Stimulated activated naive B cell treated with anti-CD40 and anti-IgM and Interleukin-4, amounts not matched to agents 10 μg/mL and 1 μg/mL and 100 μg/mL, for 72 hours (primary cell): ENCODE data around the gene ST6GALNAC5.

ENCODE experiments used
- ATAC-seq, 2 donors: fragments of 150-1000 bp; cut with Tn5 transposase; replicated peaks; 2 replicates each; pipeline ENCODE4 v1.10.0; 2021; ENCODE audit warnings: moderate library complexity in 1 of 2
- DNase-seq: peaks from one replicate; pipeline ENCODE4 v3.0.0; 2021
- H3K27ac Mint-ChIP-seq: one replicate; pipeline ENCODE4 v1.8.0; 2022; ENCODE audit warnings: mild to moderate bottlenecking, mixed read lengths
- H3K27me3 Mint-ChIP-seq, 2 donors: one replicate each; pipeline ENCODE4 v1.8.0; 2022; ENCODE audit warnings: mixed read lengths in 2 of 2
- H3K36me3 Mint-ChIP-seq, 2 donors: one replicate each; pipeline ENCODE4 v1.8.0; 2022; ENCODE audit warnings: mixed read lengths in 2 of 2, mild to moderate bottlenecking in 1 of 2
- H3K4me1 Mint-ChIP-seq, 2 donors: one replicate each; pipeline ENCODE4 v1.8.0; 2022; ENCODE audit warnings: mixed read lengths in 2 of 2, mild to moderate bottlenecking in 1 of 2
- H3K4me3 Mint-ChIP-seq, 2 donors: one replicate each; pipeline ENCODE4 v1.8.0; 2022; ENCODE audit warnings: mild to moderate bottlenecking in 2 of 2, mixed read lengths in 2 of 2, moderate library complexity in 1 of 2
- H3K9me3 Mint-ChIP-seq, 2 donors: one replicate each; pipeline ENCODE4 v1.8.0; 2022; ENCODE audit warnings: mixed read lengths in 2 of 2, mild to moderate bottlenecking in 1 of 2

The ST6GALNAC5 gene

DNA sequence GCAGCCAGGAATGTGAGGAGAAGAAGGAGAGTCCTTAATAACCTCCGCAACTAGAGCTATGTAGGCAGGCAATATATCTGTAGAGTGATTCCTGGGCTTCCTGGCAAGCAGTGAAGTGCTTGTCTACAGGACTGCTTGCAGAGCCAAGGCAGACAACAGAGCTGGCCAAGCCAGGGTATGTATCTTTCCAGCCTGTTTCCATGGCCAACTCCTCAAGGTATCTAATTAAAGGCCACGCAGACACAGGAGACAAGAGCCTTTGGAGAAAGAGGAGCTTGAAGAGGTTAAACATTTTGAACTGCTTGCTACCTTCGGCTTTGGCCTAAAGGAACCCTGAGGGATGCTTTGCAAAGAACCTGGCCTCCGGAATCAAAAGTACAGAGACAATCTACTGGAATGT lies 214.6 kb downstream of the ST6GALNAC5 start:
- Mint-ChIP-seq H3K27ac (no peak overlapping the region), H3K9me3 (peaks cover 0 to 6% of the 10 kb centered on the region in 2 donors), H3K4me3 (no peak overlapping the region), H3K4me1 (peaks cover 0 to 7% of the 10 kb centered on the region in 2 donors), H3K27me3 (no peaks in the 10 kb centered on the region), H3K36me3 (peaks cover 0 to 4% of the 10 kb centered on the region in 2 donors)
- DNase-seq (no peak), ATAC-seq (no peak)

DNA sequence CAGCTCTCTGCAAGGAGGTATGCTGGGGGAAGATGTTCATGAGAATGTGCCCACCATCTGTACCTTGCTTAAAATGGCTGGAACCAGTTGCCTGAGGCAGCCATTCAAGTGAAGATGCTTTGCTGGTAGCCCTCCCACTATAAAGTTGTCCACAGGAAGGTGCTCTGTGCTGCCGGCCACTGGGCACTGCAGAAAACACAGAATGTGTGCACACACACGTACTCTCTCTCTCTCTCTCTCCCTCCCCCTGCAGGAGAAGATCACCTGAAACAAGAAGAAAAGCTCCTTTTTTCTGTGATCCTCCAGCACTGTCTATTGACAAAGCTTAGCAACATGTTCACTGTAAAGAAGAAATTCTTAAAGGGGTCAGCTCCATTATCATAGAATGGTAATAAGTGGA lies 217.2 kb downstream of the ST6GALNAC5 start:
- ATAC-seq: no peak
- no peaks in the 10 kb centered on the region for H3K9me3 Mint-ChIP-seq
- DNase-seq: no peak

DNA sequence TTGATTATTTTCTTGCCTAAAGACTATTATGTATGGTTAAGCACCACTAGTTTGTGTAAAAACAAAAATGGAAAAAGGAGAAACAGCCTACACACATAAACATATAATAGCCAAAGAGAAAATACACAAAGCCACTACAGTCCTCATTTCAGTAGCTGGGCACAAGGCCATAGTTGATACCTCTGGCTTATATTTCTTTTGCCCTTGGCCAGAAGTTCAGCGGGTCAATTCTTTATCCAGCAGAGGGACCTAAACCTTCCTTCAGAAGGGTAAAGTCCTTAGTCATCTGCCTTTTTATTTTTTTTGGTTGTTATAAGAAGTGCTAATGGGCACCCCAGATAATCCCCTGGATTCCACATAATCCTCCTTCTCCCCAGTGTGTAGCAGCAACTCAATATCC lies 217.8 kb downstream of the ST6GALNAC5 start:
- Mint-ChIP-seq H3K9me3 (no peaks in the 10 kb centered on the region), H3K4me1 (no peaks in the 10 kb centered on the region), H3K27me3 (no peaks in the 10 kb centered on the region), H3K27ac (no peak overlapping the region), H3K36me3 (peaks cover 0 to 4% of the 10 kb centered on the region in 2 donors), H3K4me3 (no peak overlapping the region)
- no peak for DNase-seq
- no peak for ATAC-seq

More for the DNA sequence above, 217.2 kb downstream of the ST6GALNAC5 start:
- Mint-ChIP-seq H3K36me3 (peaks cover 0 to 4% of the 10 kb centered on the region in 2 donors), H3K27ac (no peak overlapping the region), H3K4me3 (no peak overlapping the region), H3K27me3 (no peaks in the 10 kb centered on the region), H3K4me1 (no peaks in the 10 kb centered on the region)

DNA sequence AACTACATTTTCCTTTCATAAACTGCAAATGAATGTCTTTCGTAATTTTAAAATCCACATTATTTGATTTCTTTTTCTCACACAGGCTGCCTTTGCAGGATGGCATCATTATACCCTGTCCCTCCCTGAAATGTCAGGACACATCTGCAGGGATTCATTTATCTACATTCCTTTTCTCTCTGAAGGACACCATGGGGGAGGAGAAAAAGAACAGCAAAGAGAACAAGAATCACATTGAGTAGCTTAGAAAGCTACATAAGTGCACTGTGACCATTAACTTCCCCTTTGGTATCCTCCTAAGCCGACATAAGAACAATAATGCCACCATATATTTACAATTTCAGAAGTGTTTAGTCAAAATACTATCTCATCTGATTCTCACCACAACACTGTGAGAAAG lies 222.5 kb downstream of the ST6GALNAC5 start:
- no peaks in the 10 kb centered on the region for H3K4me1 Mint-ChIP-seq
- no peaks in the 10 kb centered on the region for H3K9me3 Mint-ChIP-seq
- H3K4me3 Mint-ChIP-seq: no peak overlapping the region
- ATAC-seq: no peak
- DNase-seq: no peak
- H3K27me3 Mint-ChIP-seq: no peaks in the 10 kb centered on the region
- peaks cover 4 to 5% of the 10 kb centered on the region in 2 donors for H3K36me3 Mint-ChIP-seq
- H3K27ac Mint-ChIP-seq: no peak overlapping the region

DNA sequence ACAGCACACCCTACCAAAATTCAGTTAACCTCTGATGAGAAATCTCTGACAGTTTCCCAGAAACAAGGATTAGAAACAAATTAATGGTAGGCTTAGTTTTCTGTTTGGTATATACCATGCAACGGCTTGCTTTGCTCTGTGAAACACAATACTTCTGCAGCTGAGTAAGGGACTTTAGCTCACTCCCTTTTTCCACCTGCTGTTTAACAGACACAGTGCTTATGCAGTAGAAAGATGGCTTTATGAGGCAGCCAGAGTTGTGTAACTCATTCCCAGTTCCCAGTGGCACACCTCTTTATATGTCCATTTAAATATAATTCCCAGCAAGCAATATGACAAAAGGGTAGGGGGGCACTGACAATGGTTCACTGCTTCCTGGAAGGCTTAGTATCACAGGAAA lies 228.0 kb downstream of the ST6GALNAC5 start:
- Mint-ChIP-seq H3K36me3 (peaks cover 2 to 8% of the 10 kb centered on the region in 2 donors), H3K4me3 (no peak overlapping the region), H3K9me3 (peaks cover 0 to 2% of the 10 kb centered on the region in 2 donors), H3K4me1 (no peaks in the 10 kb centered on the region), H3K27me3 (no peaks in the 10 kb centered on the region), H3K27ac (no peak overlapping the region)
- no peak for ATAC-seq
- no peak for DNase-seq

DNA sequence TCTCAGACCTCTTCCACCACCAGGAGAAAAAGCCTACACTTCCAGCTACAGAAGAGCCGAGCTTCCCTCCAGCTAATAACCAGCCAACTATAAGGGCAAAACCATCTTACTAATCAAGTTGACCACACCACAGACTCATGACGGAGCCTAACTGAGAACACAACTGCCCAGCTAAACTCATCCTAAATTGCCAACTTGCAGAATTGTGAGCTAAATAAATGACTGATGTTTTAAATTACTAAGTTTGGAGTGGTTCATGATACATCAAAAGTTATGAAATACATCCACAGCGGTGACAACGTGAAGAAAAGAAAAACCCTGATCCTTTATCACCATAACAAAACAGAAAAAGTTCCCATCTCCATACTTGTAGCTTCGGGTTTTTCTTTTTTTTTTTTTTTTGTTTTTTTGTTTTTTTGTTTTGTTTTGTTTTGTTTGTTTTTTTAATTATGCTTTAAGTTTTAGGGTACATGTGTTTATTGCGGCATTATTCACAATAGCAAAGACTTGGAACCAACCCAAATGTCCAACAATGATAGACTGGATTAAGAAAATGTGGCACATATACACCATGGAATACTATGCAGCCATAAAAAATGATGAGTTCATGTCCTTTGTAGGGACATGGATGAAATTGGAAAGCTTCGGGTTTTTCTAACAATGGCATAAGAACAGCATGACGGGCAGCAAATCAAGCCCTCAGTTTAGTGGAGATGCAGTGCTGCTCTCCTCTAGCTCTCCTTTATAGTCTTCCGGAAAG lies 229.4 kb downstream of the ST6GALNAC5 start:
- H3K27me3 Mint-ChIP-seq: no peaks in the 10 kb centered on the region
- no peak overlapping the region for H3K27ac Mint-ChIP-seq
- H3K4me3 Mint-ChIP-seq: no peak overlapping the region
- ATAC-seq: no peak
- H3K9me3 Mint-ChIP-seq: peaks cover 0 to 2% of the 10 kb centered on the region in 2 donors
- H3K36me3 Mint-ChIP-seq: peaks cover 0 to 4% of the 10 kb centered on the region in 2 donors
- DNase-seq: no peak
- H3K4me1 Mint-ChIP-seq: no peaks in the 10 kb centered on the region

DNA sequence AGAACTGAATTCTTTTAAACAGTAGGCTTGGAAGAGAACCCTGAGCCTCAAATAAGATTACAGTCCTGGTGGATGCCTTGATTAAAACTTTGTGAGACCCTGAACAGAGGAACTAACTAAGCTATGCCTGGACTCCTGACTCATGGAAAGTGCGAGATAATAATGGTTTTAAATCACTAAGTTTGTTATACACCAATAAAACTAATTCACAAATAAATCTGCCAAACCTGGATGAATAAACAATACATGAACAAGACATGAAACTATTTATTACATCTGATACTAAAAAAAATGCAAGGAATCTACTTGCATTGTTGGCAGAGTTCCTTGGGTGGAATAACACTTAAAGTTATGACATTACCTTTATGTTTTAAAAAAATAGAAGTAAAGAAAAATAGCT lies 233.6 kb downstream of the ST6GALNAC5 start:
- Mint-ChIP-seq H3K36me3 (peaks cover 6 to 11% of the 10 kb centered on the region in 2 donors), H3K27me3 (no peaks in the 10 kb centered on the region), H3K4me3 (no peak overlapping the region), H3K4me1 (no peaks in the 10 kb centered on the region), H3K27ac (no peak overlapping the region), H3K9me3 (peaks cover 0 to 2% of the 10 kb centered on the region in 2 donors)
- no peak for ATAC-seq
- no peak for DNase-seq

DNA sequence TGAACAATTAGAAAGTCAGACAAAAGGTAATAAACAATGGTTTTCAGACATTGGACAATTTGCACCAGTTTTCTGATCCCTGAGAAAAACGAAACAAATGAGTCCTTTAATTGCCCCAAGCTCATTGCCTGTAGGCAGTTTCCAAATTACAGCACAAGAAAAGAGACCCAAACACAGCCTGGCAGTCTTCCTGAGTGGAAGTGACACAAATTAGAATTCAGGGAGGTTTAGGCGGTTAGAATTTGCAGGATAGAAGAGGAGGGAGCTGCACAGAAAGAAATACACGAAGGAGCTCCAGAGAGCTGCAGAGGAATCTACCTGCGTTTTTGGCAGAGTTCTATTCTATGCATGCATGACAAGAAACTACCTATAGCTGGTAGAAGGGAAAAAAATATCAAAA lies 236.2 kb downstream of the ST6GALNAC5 start:
- H3K27me3 Mint-ChIP-seq: no peaks in the 10 kb centered on the region
- no peak for ATAC-seq
- H3K4me1 Mint-ChIP-seq: no peaks in the 10 kb centered on the region
- no peak overlapping the region for H3K4me3 Mint-ChIP-seq
- no peak overlapping the region for H3K27ac Mint-ChIP-seq
- no peak for DNase-seq
- H3K36me3 Mint-ChIP-seq: peaks cover 8 to 9% of the 10 kb centered on the region in 2 donors
- H3K9me3 Mint-ChIP-seq: no peaks in the 10 kb centered on the region

DNA sequence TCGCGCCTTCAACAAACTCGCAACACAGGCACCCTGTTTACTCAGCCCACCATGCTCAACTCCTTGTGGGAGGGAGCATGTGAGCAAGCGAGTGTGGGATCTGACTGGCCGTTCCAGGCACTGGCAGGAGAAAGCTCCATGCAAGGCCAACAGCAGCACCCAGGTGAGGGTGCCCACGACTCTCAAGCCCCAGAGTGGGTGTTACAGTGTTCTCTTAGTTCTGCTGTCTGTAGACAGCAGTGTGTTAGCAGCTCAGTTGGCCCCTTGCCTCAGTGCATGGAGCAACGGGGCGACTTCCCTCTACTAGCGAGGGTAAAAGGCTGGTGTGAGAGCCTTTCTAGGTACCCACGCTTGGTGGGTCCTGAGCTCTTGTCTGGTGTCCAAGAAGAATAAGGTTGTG lies 237.4 kb downstream of the ST6GALNAC5 start:
- no peak overlapping the region for H3K27ac Mint-ChIP-seq
- peaks cover 0 to 1% of the 10 kb centered on the region in 2 donors for H3K9me3 Mint-ChIP-seq

More for the DNA sequence above, 237.4 kb downstream of the ST6GALNAC5 start:
- Mint-ChIP-seq H3K36me3 (peaks cover 12 to 17% of the 10 kb centered on the region in 2 donors), H3K4me1 (no peaks in the 10 kb centered on the region), H3K4me3 (no peak overlapping the region), H3K27me3 (no peaks in the 10 kb centered on the region)
- no peak for ATAC-seq
- no peak for DNase-seq
